ENCODE data around the gene ADAMTS2.

DNA sequence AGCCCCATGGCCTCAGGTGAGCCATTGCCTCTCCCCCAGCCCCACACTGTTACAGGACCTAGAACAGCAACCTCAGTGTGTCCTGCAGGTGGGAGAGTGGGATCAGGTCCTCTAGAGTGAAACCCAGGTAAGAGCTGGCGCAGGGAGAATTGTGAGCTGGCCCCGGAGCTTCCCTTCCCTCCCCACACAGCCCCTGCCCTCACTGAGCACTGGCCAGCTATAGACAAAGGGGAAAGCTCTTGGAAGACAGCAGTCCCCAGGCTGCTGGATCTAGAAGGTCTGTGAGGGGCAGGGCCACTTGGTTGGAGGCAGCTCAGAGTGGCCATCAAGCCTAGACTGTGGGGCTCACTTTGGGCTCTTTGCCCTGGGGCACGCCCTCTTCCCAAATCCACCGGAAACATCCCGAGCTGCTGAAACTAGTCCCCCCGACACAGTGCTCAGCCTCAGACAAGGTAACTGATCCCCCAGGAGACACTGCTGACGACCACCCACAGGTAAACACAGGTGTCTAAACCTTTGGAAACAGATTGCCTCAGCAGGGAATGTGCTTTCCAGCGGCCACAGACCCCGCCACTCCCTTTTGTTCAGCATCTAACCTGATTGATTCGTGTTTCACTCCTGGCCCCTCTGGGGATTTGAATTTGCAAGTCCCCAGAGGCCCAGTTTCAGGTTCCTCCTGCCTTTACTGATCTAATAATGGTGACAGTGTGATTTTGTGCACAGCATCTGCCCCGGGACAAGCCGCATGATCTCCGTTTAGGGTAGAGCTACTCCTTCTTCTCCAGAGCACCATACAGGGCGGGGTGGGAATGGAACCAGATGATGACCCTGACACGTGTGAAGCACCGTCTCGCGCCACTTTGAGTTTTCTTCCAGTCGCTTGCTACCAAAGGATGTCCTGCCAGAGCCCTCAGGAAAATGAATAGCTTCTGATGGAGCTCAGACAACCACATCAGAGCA lies 42.2 kb upstream of the ADAMTS2 start:
- TF ChIP-seq FOXM1 (IDR thresholded peaks at IDR 0.05; ENCODE audit: borderline replicate concordance, low read depth), result no peak
- TF ChIP-seq EP300 (IDR thresholded peaks at IDR 0.05; ENCODE audit: borderline replicate concordance), result no peak
- TF ChIP-seq TAF1 (IDR thresholded peaks at IDR 0.05; ENCODE audit: low read depth), result no peak
- TF ChIP-seq, protein P1, sequence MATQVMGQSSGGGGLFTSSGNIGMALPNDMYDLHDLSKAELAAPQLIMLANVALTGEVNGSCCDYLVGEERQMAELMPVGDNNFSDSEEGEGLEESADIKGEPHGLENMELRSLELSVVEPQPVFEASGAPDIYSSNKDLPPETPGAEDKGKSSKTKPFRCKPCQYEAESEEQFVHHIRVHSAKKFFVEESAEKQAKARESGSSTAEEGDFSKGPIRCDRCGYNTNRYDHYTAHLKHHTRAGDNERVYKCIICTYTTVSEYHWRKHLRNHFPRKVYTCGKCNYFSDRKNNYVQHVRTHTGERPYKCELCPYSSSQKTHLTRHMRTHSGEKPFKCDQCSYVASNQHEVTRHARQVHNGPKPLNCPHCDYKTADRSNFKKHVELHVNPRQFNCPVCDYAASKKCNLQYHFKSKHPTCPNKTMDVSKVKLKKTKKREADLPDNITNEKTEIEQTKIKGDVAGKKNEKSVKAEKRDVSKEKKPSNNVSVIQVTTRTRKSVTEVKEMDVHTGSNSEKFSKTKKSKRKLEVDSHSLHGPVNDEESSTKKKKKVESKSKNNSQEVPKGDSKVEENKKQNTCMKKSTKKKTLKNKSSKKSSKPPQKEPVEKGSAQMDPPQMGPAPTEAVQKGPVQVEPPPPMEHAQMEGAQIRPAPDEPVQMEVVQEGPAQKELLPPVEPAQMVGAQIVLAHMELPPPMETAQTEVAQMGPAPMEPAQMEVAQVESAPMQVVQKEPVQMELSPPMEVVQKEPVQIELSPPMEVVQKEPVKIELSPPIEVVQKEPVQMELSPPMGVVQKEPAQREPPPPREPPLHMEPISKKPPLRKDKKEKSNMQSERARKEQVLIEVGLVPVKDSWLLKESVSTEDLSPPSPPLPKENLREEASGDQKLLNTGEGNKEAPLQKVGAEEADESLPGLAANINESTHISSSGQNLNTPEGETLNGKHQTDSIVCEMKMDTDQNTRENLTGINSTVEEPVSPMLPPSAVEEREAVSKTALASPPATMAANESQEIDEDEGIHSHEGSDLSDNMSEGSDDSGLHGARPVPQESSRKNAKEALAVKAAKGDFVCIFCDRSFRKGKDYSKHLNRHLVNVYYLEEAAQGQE (IDR thresholded peaks at IDR 0.05; ENCODE audit: low read depth), result no peak
- TF ChIP-seq ZBTB7A (IDR thresholded peaks at IDR 0.05; ENCODE audit: low read depth), result no peak
- TF ChIP-seq NFIC (IDR thresholded peaks at IDR 0.05), result no peak
- no peak for TF ChIP-seq CREB1 (IDR thresholded peaks at IDR 0.05; ENCODE audit: low read depth)
- no peak for TF ChIP-seq TEAD4 (IDR thresholded peaks at IDR 0.05)
- TF ChIP-seq CEBPB (IDR thresholded peaks at IDR 0.05), result no peak
- no peak for TF ChIP-seq EGR1 (IDR thresholded peaks at IDR 0.05)
- TF ChIP-seq, protein P2, sequence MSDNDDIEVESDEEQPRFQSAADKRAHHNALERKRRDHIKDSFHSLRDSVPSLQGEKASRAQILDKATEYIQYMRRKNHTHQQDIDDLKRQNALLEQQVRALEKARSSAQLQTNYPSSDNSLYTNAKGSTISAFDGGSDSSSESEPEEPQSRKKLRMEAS (IDR thresholded peaks at IDR 0.05), result no peak
- TF ChIP-seq RAD21 (IDR thresholded peaks at IDR 0.05; ENCODE audit: low read depth), result no peak
- TF ChIP-seq TCF12 (IDR thresholded peaks at IDR 0.05; ENCODE audit: low read depth), result no peak
